Left lung (tissue), 10 donors: ENCODE data around the gene PDCL2. TPM values are rescaled to one million over a fixed set of nuclear protein-coding genes. Genes with fewer than 3 reads are reported as not detected.
"Not testable (repeated sequence)": the region's sequence is repeated elsewhere in the genome, so short reads cannot be mapped to it uniquely, and the experiment has no call there.

Experiments
- ATAC-seq: fragments of 200-7000 bp; cut with Tn5 transposase; one replicate; pipeline ENCODE4 v1.9.1; 2020; ENCODE audit warnings: moderate library complexity
- DNase-seq, 4 donors: peaks; one replicate each; pipeline ENCODE4 v3.0.0-alpha.2; 2013 to 2020
- H3K27ac ChIP-seq, 2 donors: fragments of 200-600 bp; sonication (generic) in 1 of 2; one replicate each; pipeline versions ENCODE4 v1.5.0 to v1.8.0; 2020 to 2021
- H3K27me3 ChIP-seq, 2 donors: fragments of 200-600 bp; sonication (generic) in 1 of 2; one replicate each; pipeline versions ENCODE4 v1.5.0 to v1.8.0; 2020 to 2021
- H3K36me3 ChIP-seq, 2 donors: fragments of 200-600 bp; sonication (generic) in 1 of 2; one replicate each; pipeline versions ENCODE4 v1.5.0 to v1.8.0; 2020 to 2021
- H3K4me1 ChIP-seq, 2 donors: fragments of 200-600 bp; one replicate each; pipeline ENCODE4 v1.8.0; 2021
- H3K4me3 ChIP-seq, 2 donors: fragments of 200-600 bp; sonication (generic) in 1 of 2; one replicate each; pipeline versions ENCODE4 v1.5.0 to v1.8.0; 2020 to 2021; ENCODE audit warnings: mild to moderate bottlenecking in 1 of 2
- H3K9me3 ChIP-seq, 2 donors: fragments of 200-600 bp; sonication (generic) in 1 of 2; one replicate each; pipeline versions ENCODE4 v1.5.0 to v1.8.0; 2020 to 2021
- CTCF ChIP-seq, 2 donors: fragments of 200-600 bp; sonication (generic) in 1 of 2; IDR thresholded peaks; one replicate each; pipeline versions ENCODE4 v1.5.0 to v1.8.0; 2021; ENCODE audit warnings: antibody characterized with exemption in 2 of 2
- intact Hi-C, 2 donors: fragments of 100-400 bp; cut with DNase I; formaldehyde crosslinking; loops; one replicate each; pipeline versions ENCODE4 v1.11.2 to v1.14.2; 2022
- polyA plus RNA-seq, 6 donors: library from polyadenylated mRNA; unstranded; fragments of 120-200 nt; gene quantifications; one replicate each; pipeline ENCODE4 v1.2.1, GENCODE V29; 2013; ENCODE audit not compliant: insufficient read length in 6 of 6
- total RNA-seq, 2 donors: library from RNA; stranded (reverse); fragmentation: NEBNext Ultra II Directional; extraction: Animal tissue kit (Norgen Biotek cat#: 25700); gene quantifications; one replicate each; pipeline ENCODE4 v1.2.1, GENCODE V29; 2021
- donor health status: DM: no; HTN: yes; CAD: no.
- donor health status: DM: no; HTN: no; CAD: no.

PDCL2 gene
- total and polyA plus RNA-seq, 8 donors, result 0.53 TPM; not detected in 7

- TF ChIP-seq CTCF (IDR thresholded peaks at IDR 0.05), result peak in 1 of 2 donors; percentile 33
- Histone ChIP-seq H3K4me3 (no peak overlapping the region), H3K4me1 (no peaks in the 10 kb centered on the region), H3K9me3 (no peaks in the 10 kb centered on the region), H3K27me3 (no peaks in the 10 kb centered on the region), H3K27ac (no peak overlapping the region), H3K36me3 (no peaks in the 10 kb centered on the region)
- intact Hi-C loops, result no loop called here
- peak; percentile 69 for ATAC-seq
- peak in 1 of 4 donors; percentile 50 for DNase-seq
These were observed 37.5 kb downstream of the PDCL2 start for GRCh38 chr4:55554453-55555030.

GRCh38 chr4:55553441-55554201 lies 38.4 kb downstream of the PDCL2 start:
- Histone ChIP-seq H3K9me3 (no peaks in the 10 kb centered on the region), H3K4me3 (peak overlapping the region; percentile 1 to 4), H3K27me3 (no peaks in the 10 kb centered on the region), H3K27ac (no peak overlapping the region), H3K36me3 (no peaks in the 10 kb centered on the region), H3K4me1 (no peaks in the 10 kb centered on the region)
- ATAC-seq, result peak; percentile 80
- intact Hi-C loops, result no loop called here
- TF ChIP-seq CTCF (IDR thresholded peaks at IDR 0.05), result no peak
- DNase-seq, result peak in 2 of 4 donors; percentile 19 to 33

- H3K4me1 ChIP-seq, intact Hi-C loops, H3K27me3 ChIP-seq, H3K4me3 ChIP-seq, H3K9me3 ChIP-seq, ATAC-seq, H3K36me3 ChIP-seq, H3K27ac ChIP-seq, DNase-seq: not testable (repeated sequence)
These were observed 40.1 kb downstream of the PDCL2 start for GRCh38 chr4:55551964-55552363.

- Histone ChIP-seq H3K36me3 (no peaks in the 10 kb centered on the region), H3K4me1 (peaks cover 4 to 13% of the 10 kb centered on the region in 2 donors), H3K9me3 (no peaks in the 10 kb centered on the region), H3K27me3 (no peaks in the 10 kb centered on the region), H3K27ac (no peak overlapping the region), H3K4me3 (no peak overlapping the region)
- intact Hi-C loops, result loop anchor here in 1 of 2 donors (10.0 kb wide), 1 partner anchor 205 kb away; the partner anchor contains the start of gene SRD5A3
- DNase-seq, result no peak
- TF ChIP-seq CTCF (IDR thresholded peaks at IDR 0.05), result no peak
- no peak for ATAC-seq
These were observed 42.2 kb downstream of the PDCL2 start for GRCh38 chr4:55549888-55550287.

GRCh38 chr4:55547918-55548317 lies 44.1 kb downstream of the PDCL2 start:
- DNase-seq (no peak), ATAC-seq (no peak)
- H3K36me3 ChIP-seq, result no peaks in the 10 kb centered on the region
- H3K4me1 ChIP-seq, result peaks cover 4 to 18% of the 10 kb centered on the region in 2 donors
- H3K27ac ChIP-seq, result peak overlapping the region; percentile 93 to 99
- peak overlapping the region; percentile 74 to 81 for H3K4me3 ChIP-seq
- intact Hi-C loops, result loop anchor here in 1 of 2 donors (10.0 kb wide), 1 partner anchor 203 kb away; the partner anchor contains the start of gene SRD5A3
- H3K27me3 ChIP-seq, result no peaks in the 10 kb centered on the region
- H3K9me3 ChIP-seq, result no peaks in the 10 kb centered on the region
- no peak for TF ChIP-seq CTCF (IDR thresholded peaks at IDR 0.05)
